Ascending aorta (tissue), 2 donors: ENCODE data around the gene NR4A2. TPM values are rescaled to one million over a fixed set of nuclear protein-coding genes. Genes with fewer than 3 reads are reported as not detected.
"Not testable (repeated sequence)": the region's sequence is repeated elsewhere in the genome, so short reads cannot be mapped to it uniquely, and the experiment has no call there.

ENCODE experiments used
- DNase-seq, 2 donors: peaks; one replicate each; pipeline ENCODE4 v3.0.0-alpha.2; 2019; ENCODE audit warnings: low spot score in 2 of 2
- H3K27ac ChIP-seq, 2 donors: fragments of 200-600 bp; sonication (generic); one replicate each; pipeline ENCODE4 v1.5.1; 2016 to 2017; ENCODE audit warnings: mild to moderate bottlenecking in 1 of 2
- H3K27me3 ChIP-seq: fragments of 200-600 bp; sonication (generic); one replicate; pipeline ENCODE4 v1.5.1; 2017
- H3K36me3 ChIP-seq, 2 donors: fragments of 200-600 bp; sonication (generic); one replicate each; pipeline ENCODE4 v1.5.1; 2016
- H3K4me1 ChIP-seq, 2 donors: fragments of 200-600 bp; sonication (generic); one replicate each; pipeline ENCODE4 v1.5.1; 2016 to 2017; ENCODE audit warnings: mild to moderate bottlenecking in 1 of 2
- H3K4me3 ChIP-seq, 2 donors: fragments of 200-600 bp; sonication (generic); one replicate each; pipeline ENCODE4 v1.5.1; 2016 to 2017; ENCODE audit warnings: mild to moderate bottlenecking in 1 of 2
- H3K9me3 ChIP-seq, 2 donors: fragments of 200-600 bp; sonication (generic); one replicate each; pipeline ENCODE4 v1.5.1; 2016
- intact Hi-C: fragments of 100-400 bp; cut with DNase I; formaldehyde crosslinking; loops from one replicate; pipeline ENCODE4 v1.15.1; 2023
- total RNA-seq: library from RNA; depleted of rRNA; stranded (reverse); fragments of >200 nt; gene quantifications from one replicate; pipeline ENCODE4 v1.1.0, GENCODE V29; 2016
- TF ChIP-seq, protein P1 (sequence below), 3 experiments: fragments of 200-600 bp in 2 of 3; fragments of 450-650 bp in 1 of 3; sonication (generic) in 2 of 3; IDR thresholded peaks; one replicate each; pipeline ENCODE4 v1.5.1; 2016 to 2019; ENCODE audit warnings: antibody characterized with exemption in 3 of 3, mild to moderate bottlenecking in 1 of 3, moderate library complexity in 1 of 3

NR4A2 gene
- total RNA-seq, 1 donor from 2014 or later, result 8.7 TPM

DNA sequence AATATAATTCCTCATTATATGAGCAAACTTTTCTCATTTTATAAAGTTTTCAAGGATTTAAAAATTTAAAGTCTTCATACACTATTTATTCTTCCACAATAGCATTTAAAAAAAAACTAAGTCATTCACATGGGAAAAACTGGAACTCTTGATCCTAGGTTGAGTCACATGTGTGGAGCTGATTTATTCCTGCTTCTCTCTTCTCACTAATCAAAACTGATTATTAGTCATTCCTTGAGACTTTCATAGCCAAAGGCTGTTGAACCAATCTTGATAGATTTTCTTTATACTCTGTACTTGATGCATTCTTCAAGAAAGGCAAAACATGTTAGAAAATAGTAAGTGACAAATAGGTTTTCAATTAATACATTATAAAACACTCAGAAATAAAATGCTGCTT, 27.4 kb downstream of the NR4A2 start:
- H3K36me3 ChIP-seq, result no peaks in the 10 kb centered on the region
- no peak overlapping the region for H3K4me3 ChIP-seq
- no peaks in the 10 kb centered on the region for H3K27me3 ChIP-seq
- H3K27ac ChIP-seq, result no peak overlapping the region
- intact Hi-C loops, result no loop called here
- H3K9me3 ChIP-seq, result no peaks in the 10 kb centered on the region
- TF ChIP-seq, protein P1, sequence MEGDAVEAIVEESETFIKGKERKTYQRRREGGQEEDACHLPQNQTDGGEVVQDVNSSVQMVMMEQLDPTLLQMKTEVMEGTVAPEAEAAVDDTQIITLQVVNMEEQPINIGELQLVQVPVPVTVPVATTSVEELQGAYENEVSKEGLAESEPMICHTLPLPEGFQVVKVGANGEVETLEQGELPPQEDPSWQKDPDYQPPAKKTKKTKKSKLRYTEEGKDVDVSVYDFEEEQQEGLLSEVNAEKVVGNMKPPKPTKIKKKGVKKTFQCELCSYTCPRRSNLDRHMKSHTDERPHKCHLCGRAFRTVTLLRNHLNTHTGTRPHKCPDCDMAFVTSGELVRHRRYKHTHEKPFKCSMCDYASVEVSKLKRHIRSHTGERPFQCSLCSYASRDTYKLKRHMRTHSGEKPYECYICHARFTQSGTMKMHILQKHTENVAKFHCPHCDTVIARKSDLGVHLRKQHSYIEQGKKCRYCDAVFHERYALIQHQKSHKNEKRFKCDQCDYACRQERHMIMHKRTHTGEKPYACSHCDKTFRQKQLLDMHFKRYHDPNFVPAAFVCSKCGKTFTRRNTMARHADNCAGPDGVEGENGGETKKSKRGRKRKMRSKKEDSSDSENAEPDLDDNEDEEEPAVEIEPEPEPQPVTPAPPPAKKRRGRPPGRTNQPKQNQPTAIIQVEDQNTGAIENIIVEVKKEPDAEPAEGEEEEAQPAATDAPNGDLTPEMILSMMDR (IDR thresholded peaks at IDR 0.05), result no peak
- H3K4me1 ChIP-seq, result no peaks in the 10 kb centered on the region
- no peak for DNase-seq

DNA sequence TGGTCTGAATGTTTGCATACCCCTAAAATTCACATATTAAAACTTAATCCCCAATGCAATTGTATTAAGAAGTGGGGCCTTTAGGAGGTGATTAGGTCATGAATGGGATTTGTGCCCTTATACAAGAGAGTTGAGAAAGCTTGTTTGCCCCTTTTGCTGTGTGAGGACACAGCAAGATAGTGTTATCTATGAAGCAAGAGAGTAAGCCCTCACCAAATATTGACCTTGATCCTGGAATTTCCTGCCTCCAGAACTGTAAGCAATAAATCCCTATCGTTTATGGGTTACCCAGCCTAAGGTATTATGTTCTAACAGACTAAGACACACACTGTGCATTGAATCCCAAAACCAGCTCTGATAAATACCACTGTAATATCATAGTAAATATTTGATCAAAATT, 32.2 kb downstream of the NR4A2 start:
- Histone ChIP-seq H3K27me3 (no peaks in the 10 kb centered on the region), H3K36me3 (no peaks in the 10 kb centered on the region), H3K9me3 (no peaks in the 10 kb centered on the region), H3K27ac (no peak overlapping the region), H3K4me1 (no peaks in the 10 kb centered on the region), H3K4me3 (no peak overlapping the region)
- DNase-seq, result no peak
- intact Hi-C loops, result no loop called here
- TF ChIP-seq, protein P1 (IDR thresholded peaks at IDR 0.05), result no peak

DNA sequence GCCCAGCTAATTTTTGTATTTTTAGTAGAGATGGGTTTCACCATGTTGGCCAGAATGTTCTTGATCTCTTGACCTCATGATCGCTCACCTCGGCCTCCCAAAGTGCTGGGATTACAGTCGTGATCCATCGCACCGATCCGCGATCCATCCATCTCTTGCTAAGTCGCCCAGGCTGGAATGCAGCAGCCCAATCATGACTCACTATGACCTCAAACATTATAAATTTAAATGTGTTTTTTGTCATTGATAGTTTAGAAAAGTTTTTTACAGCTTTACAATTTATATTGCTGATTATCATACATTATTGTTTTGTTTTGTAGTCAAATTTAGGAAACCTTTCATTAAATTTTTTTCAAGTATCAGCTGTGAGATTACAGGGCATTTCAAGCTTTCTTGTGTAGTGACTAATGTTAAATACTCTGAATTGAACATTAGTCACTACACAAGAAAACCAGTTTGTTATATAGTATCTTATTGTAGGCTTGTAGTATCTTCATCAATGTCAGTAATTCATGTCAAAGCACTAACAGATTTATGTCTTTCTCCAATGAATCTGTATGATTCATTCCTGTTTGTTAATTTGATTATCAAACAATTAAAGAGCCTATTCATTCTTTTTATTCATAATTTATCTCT, 37.5 kb downstream of the NR4A2 start:
- intact Hi-C loops, result no loop called here
- TF ChIP-seq, protein P1 (IDR thresholded peaks at IDR 0.05), result no peak
- Histone ChIP-seq H3K27me3 (no peaks in the 10 kb centered on the region), H3K9me3 (no peaks in the 10 kb centered on the region), H3K36me3 (no peaks in the 10 kb centered on the region), H3K4me1 (no peaks in the 10 kb centered on the region), H3K27ac (no peak overlapping the region), H3K4me3 (no peak overlapping the region)
- no peak for DNase-seq

DNA sequence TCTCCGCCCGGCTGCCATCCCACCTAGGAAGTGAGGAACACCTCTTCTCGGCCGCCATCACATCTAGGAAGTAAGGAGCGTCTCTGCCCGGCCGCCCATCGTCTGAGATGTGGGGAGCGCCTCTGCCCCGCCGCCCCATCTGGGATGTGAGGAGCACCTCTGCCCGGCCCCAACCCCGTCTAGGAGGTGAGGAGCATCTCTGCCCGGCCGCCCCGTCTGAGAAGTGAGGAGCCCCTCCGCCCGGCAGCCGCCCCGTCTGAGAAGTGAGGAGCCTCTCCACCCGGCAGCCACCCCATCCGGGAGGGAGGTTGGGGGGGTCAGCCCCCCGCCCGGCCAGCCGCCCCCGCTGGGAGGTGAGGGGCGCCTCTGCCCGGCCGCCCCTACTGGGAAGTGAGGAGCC, 39.1 kb downstream of the NR4A2 start:
- H3K9me3 ChIP-seq, intact Hi-C loops, H3K27ac ChIP-seq, H3K4me1 ChIP-seq, H3K36me3 ChIP-seq, H3K4me3 ChIP-seq, H3K27me3 ChIP-seq, DNase-seq: not testable (repeated sequence)

DNA sequence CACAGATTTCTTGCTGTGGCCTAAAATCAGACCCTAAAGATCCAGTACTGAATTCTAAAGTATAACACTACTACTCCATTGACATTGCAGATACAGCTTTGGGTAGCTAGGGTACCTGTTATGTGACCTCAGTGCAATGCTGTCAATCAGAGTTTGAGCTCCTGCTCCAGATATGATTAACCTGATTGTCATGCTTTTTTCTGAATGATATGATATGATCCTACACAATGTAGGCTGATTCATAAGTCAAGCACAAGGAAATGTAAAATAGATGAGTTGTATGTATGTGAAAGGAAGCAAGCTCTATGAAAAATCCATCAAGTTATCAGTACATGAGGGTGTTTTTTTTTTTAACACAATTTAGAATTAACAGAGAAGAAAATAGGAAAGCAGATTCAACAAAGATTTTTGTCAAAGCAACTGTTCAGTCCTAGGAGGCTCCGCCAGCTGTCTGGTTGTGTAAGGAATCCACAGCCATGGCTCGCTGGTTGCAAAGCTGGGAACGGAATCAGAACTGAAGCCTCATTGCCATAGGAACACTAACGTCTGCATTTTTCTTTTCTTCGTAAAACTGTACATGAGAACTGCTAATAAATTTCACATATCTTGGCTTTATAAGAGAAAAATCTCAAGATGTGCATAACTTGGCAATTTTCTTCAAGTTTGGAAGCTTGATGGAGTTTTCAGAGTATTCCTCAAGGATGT, 52.9 kb downstream of the NR4A2 start:
- no peak for DNase-seq

More for the DNA sequence above, 52.9 kb downstream of the NR4A2 start:
- no peak overlapping the region for H3K4me3 ChIP-seq
- no peaks in the 10 kb centered on the region for H3K9me3 ChIP-seq
- TF ChIP-seq, protein P1 (IDR thresholded peaks at IDR 0.05), result no peak
- intact Hi-C loops, result no loop called here
- H3K27ac ChIP-seq, result no peak overlapping the region
- no peaks in the 10 kb centered on the region for H3K27me3 ChIP-seq
- no peaks in the 10 kb centered on the region for H3K36me3 ChIP-seq
- H3K4me1 ChIP-seq, result no peaks in the 10 kb centered on the region

Other genes with a start within 250 kb of the NR4A2 start
- 20.0 TPM for gene GPD2, start 103.7 kb upstream of the NR4A2 start, total RNA-seq